Suprapubic skin (tissue), 4 donors: ENCODE measurements around the gene PLAC9. TPM values are rescaled to one million over a fixed set of nuclear protein-coding genes. Genes with fewer than 3 reads are reported as not detected.

Source experiments
- DNase-seq, 2 donors: peaks; one replicate each; pipeline ENCODE4 v3.0.0-alpha.2; 2019; ENCODE audit warnings: low spot score in 2 of 2
- H3K27ac ChIP-seq: fragments of 200-600 bp; sonication (generic); one replicate; pipeline ENCODE4 v1.5.1; 2019
- H3K27me3 ChIP-seq: fragments of 200-600 bp; sonication (generic); one replicate; pipeline ENCODE4 v1.5.1; 2019
- H3K36me3 ChIP-seq: fragments of 200-600 bp; sonication (generic); one replicate; pipeline ENCODE4 v1.5.1; 2019
- H3K4me1 ChIP-seq: fragments of 200-600 bp; sonication (generic); one replicate; pipeline ENCODE4 v1.5.1; 2019
- H3K4me3 ChIP-seq: fragments of 200-600 bp; sonication (generic); one replicate; pipeline ENCODE4 v1.5.1; 2019; ENCODE audit warnings: mild to moderate bottlenecking
- H3K9me3 ChIP-seq: fragments of 200-600 bp; sonication (generic); one replicate; pipeline ENCODE4 v1.5.1; 2019
- CTCF ChIP-seq, 2 donors: fragments of 200-600 bp in 1 of 2; fragments of 450-650 bp in 1 of 2; sonication (generic) in 1 of 2; IDR thresholded peaks; one replicate each; pipeline ENCODE4 v1.5.1; 2016 to 2019; ENCODE audit warnings: antibody characterized with exemption in 2 of 2, mild to moderate bottlenecking in 1 of 2, moderate library complexity in 1 of 2
- EP300 ChIP-seq: sonication (generic); formaldehyde crosslinking; IDR thresholded peaks from one replicate; pipeline ENCODE4 v1.6.1; 2017; ENCODE audit warnings: antibody characterized with exemption
- POLR2A ChIP-seq, 2 donors: fragments of 450-650 bp; IDR thresholded peaks; one replicate each; pipeline ENCODE4 v1.6.1; 2017; ENCODE audit warnings: antibody characterized with exemption in 2 of 2, mild to moderate bottlenecking in 2 of 2, moderate library complexity in 2 of 2
- POLR2AphosphoS5 ChIP-seq, 3 donors: sonication (generic); formaldehyde crosslinking; IDR thresholded peaks; one replicate each; pipeline ENCODE4 v1.6.1; 2017; ENCODE audit warnings: antibody characterized with exemption in 3 of 3
- WGBS: methylation state at CpG from one replicate; pipeline ENCODE4 v1.1.5; 2018; 5-methylcytosine and 5-hydroxymethylcytosine counted together
- total RNA-seq, 4 donors: library from RNA; depleted of rRNA; stranded (reverse); fragments of >200 nt; gene quantifications; one replicate each; pipeline ENCODE4 v1.1.0, GENCODE V29; 2016

The PLAC9 gene
- total RNA-seq, 4 donors from 2014 or later = 5.6 to 18.5 (median 9.2) TPM

- Histone ChIP-seq H3K27me3 (no peaks in the 10 kb centered on the region), H3K27ac (no peak overlapping the region), H3K4me1 (peaks cover 44% of the 10 kb centered on the region), H3K9me3 (no peaks in the 10 kb centered on the region), H3K4me3 (no peak overlapping the region), H3K36me3 (peaks cover 31% of the 10 kb centered on the region)
- 48% methylated on average over 6 of the region's 6 CpGs for WGBS
- TF ChIP-seq CTCF (IDR thresholded peaks at IDR 0.05) = no peak
- no peak for TF ChIP-seq POLR2AphosphoS5 (IDR thresholded peaks at IDR 0.05)
- TF ChIP-seq POLR2A (IDR thresholded peaks at IDR 0.05) = no peak
- TF ChIP-seq EP300 = no peak
- no peak for DNase-seq
These were observed 40.9 kb downstream of the PLAC9 start for GRCh38 chr10:80173466-80173865.

GRCh38 chr10:80174641-80175395 lies 42.3 kb downstream of the PLAC9 start:
- TF ChIP-seq POLR2AphosphoS5 (IDR thresholded peaks at IDR 0.05) (no peak), CTCF (IDR thresholded peaks at IDR 0.05) (no peak)

GRCh38 chr10:80176526-80176925 lies 44.0 kb downstream of the PLAC9 start:
- DNase-seq = no peak
- 87% methylated on average over 6 of the region's 6 CpGs for WGBS
- Histone ChIP-seq H3K9me3 (no peaks in the 10 kb centered on the region), H3K27me3 (no peaks in the 10 kb centered on the region), H3K4me1 (peaks cover 37% of the 10 kb centered on the region), H3K27ac (no peak overlapping the region), H3K36me3 (peaks cover 20% of the 10 kb centered on the region), H3K4me3 (no peak overlapping the region)
- no peak for TF ChIP-seq EP300
- no peak for TF ChIP-seq POLR2AphosphoS5 (IDR thresholded peaks at IDR 0.05)
- TF ChIP-seq POLR2A (IDR thresholded peaks at IDR 0.05) = no peak
- no peak for TF ChIP-seq CTCF (IDR thresholded peaks at IDR 0.05)

More at GRCh38 chr10:80174641-80175395, 42.3 kb downstream of the PLAC9 start:
- no peak overlapping the region for H3K4me3 ChIP-seq
- H3K4me1 ChIP-seq = peaks cover 37% of the 10 kb centered on the region
- WGBS = 92% methylated on average over 15 of the region's 15 CpGs
- H3K27me3 ChIP-seq = no peaks in the 10 kb centered on the region
- no peaks in the 10 kb centered on the region for H3K9me3 ChIP-seq
- H3K27ac ChIP-seq = no peak overlapping the region
- H3K36me3 ChIP-seq = peaks cover 31% of the 10 kb centered on the region
- DNase-seq = no peak

- Histone ChIP-seq H3K27me3 (no peaks in the 10 kb centered on the region), H3K27ac (no peak overlapping the region), H3K36me3 (peaks cover 11% of the 10 kb centered on the region), H3K4me1 (peaks cover 27% of the 10 kb centered on the region), H3K4me3 (no peak overlapping the region), H3K9me3 (no peaks in the 10 kb centered on the region)
- no peak for DNase-seq
- TF ChIP-seq POLR2AphosphoS5 (IDR thresholded peaks at IDR 0.05) = no peak
- no peak for TF ChIP-seq CTCF (IDR thresholded peaks at IDR 0.05)
- no peak for TF ChIP-seq EP300
- TF ChIP-seq POLR2A (IDR thresholded peaks at IDR 0.05) = no peak
- WGBS = 80% methylated on average over 12 of the region's 12 CpGs
These were observed 45.5 kb downstream of the PLAC9 start for GRCh38 chr10:80177781-80178636.

- Histone ChIP-seq H3K4me1 (peaks cover 47% of the 10 kb centered on the region), H3K9me3 (no peaks in the 10 kb centered on the region), H3K27ac (no peak overlapping the region), H3K36me3 (peaks cover 6% of the 10 kb centered on the region), H3K27me3 (no peaks in the 10 kb centered on the region), H3K4me3 (no peak overlapping the region)
- no peak for DNase-seq
- TF ChIP-seq POLR2A (IDR thresholded peaks at IDR 0.05) (no peak), CTCF (IDR thresholded peaks at IDR 0.05) (no peak), EP300 (no peak), POLR2AphosphoS5 (IDR thresholded peaks at IDR 0.05) (no peak)
- WGBS = 80% methylated on average over 4 of the region's 6 CpGs
These were observed 50.5 kb downstream of the PLAC9 start for GRCh38 chr10:80182986-80183385.
